Tibial nerve (tissue), 4 donors: ENCODE results near the gene UBALD1. TPM values are rescaled to one million over a fixed set of nuclear protein-coding genes. Genes with fewer than 3 reads are reported as not detected.

Experiments
- DNase-seq, 2 donors: peaks; one replicate each; pipeline ENCODE4 v3.0.0-alpha.2; 2019; ENCODE audit warnings: low spot score in 2 of 2
- H3K27ac ChIP-seq, 4 donors: fragments of 200-600 bp; sonication (generic) in 3 of 4; one replicate each; pipeline ENCODE4 v1.5.1; 2017 to 2019; ENCODE audit warnings: mild to moderate bottlenecking in 1 of 4
- H3K27me3 ChIP-seq, 2 donors: fragments of 200-600 bp; sonication (generic) in 1 of 2; one replicate each; pipeline versions ENCODE4 v1.5.1 to v1.6.0; 2017 to 2019
- H3K36me3 ChIP-seq, 3 donors: fragments of 200-600 bp; sonication (generic); one replicate each; pipeline ENCODE4 v1.5.1; 2018 to 2019
- H3K4me1 ChIP-seq, 4 donors: fragments of 200-600 bp; sonication (generic) in 3 of 4; one replicate each; pipeline ENCODE4 v1.5.1; 2017 to 2019
- H3K4me3 ChIP-seq, 4 donors: fragments of 200-600 bp; sonication (generic) in 3 of 4; one replicate each; pipeline ENCODE4 v1.5.1; 2017 to 2019; ENCODE audit warnings: mild to moderate bottlenecking in 1 of 4, moderate library complexity in 1 of 4
- H3K9me3 ChIP-seq, 4 donors: fragments of 200-600 bp; sonication (generic) in 3 of 4; one replicate each; pipeline ENCODE4 v1.5.1; 2017 to 2019
- CTCF ChIP-seq, 5 experiments: fragments of 200-600 bp in 3 of 5; fragments of 450-650 bp in 2 of 5; sonication (generic) in 3 of 5; IDR thresholded peaks; one replicate each; pipeline ENCODE4 v1.5.1; 2016 to 2019; ENCODE audit warnings: antibody characterized with exemption in 5 of 5, mild to moderate bottlenecking in 3 of 5, moderate library complexity in 2 of 5
- EP300 ChIP-seq, 2 donors: sonication (generic); formaldehyde crosslinking; IDR thresholded peaks; one replicate each; pipeline ENCODE4 v1.6.1; 2017; ENCODE audit warnings: antibody characterized with exemption in 2 of 2, mild to moderate bottlenecking in 1 of 2
- POLR2A ChIP-seq, 2 donors: fragments of 450-650 bp; IDR thresholded peaks; one replicate each; pipeline ENCODE4 v1.6.1; 2017; ENCODE audit warnings: antibody characterized with exemption in 2 of 2, mild to moderate bottlenecking in 2 of 2, moderate library complexity in 2 of 2
- WGBS, 2 donors: methylation state at CpG; one replicate each; pipeline ENCODE4 v1.1.5; 2018; 5-methylcytosine and 5-hydroxymethylcytosine counted together
- total RNA-seq, 4 donors: library from RNA; depleted of rRNA; stranded (reverse); fragments of >200 nt; gene quantifications; one replicate each; pipeline ENCODE4 v1.1.0, GENCODE V29; 2016

UBALD1 gene
- total RNA-seq, 4 donors from 2014 or later, result 6.5 to 22.8 (median 9.8) TPM

- WGBS, 2 donors, result 85 to 86% methylated on average over 13 of the region's 13 CpGs
- DNase-seq, result no peak
- Histone ChIP-seq H3K27ac (no peak overlapping the region), H3K4me3 (no peak overlapping the region), H3K36me3 (peaks cover 0 to 31% (median 0%) of the 10 kb centered on the region in 3 donors), H3K9me3 (peaks cover 0 to 10% (median 0%) of the 10 kb centered on the region in 4 donors), H3K4me1 (peaks cover 0 to 42% (median 11%) of the 10 kb centered on the region in 4 donors), H3K27me3 (no peaks in the 10 kb centered on the region)
- TF ChIP-seq POLR2A (IDR thresholded peaks at IDR 0.05) (no peak), CTCF (IDR thresholded peaks at IDR 0.05) (no peak), EP300 (IDR thresholded peaks at IDR 0.05) (no peak)
Observed at GRCh38 chr16:4636196-4636595, 21.5 kb upstream of the UBALD1 start.

GRCh38 chr16:4634768-4635167 is 20.1 kb upstream of the UBALD1 start:
- WGBS, 2 donors, result 63 to 68% methylated on average over 12 of the region's 12 CpGs
- H3K4me1 ChIP-seq, result peaks cover 0 to 28% (median 0%) of the 10 kb centered on the region in 4 donors
- no peak overlapping the region for H3K27ac ChIP-seq
- H3K36me3 ChIP-seq, result peaks cover 0 to 35% (median 0%) of the 10 kb centered on the region in 3 donors
- H3K4me3 ChIP-seq, result no peak overlapping the region
- no peak for DNase-seq
- H3K9me3 ChIP-seq, result peaks cover 0 to 16% (median 0%) of the 10 kb centered on the region in 4 donors
- no peaks in the 10 kb centered on the region for H3K27me3 ChIP-seq
- TF ChIP-seq POLR2A (IDR thresholded peaks at IDR 0.05) (no peak), EP300 (IDR thresholded peaks at IDR 0.05) (no peak), CTCF (IDR thresholded peaks at IDR 0.05) (no peak)

- H3K4me3 ChIP-seq, result no peak overlapping the region
- peaks cover 0 to 35% (median 0%) of the 10 kb centered on the region in 3 donors for H3K36me3 ChIP-seq
- no peak for DNase-seq
- TF ChIP-seq CTCF (IDR thresholded peaks at IDR 0.05), result no peak
- TF ChIP-seq EP300 (IDR thresholded peaks at IDR 0.05), result no peak
- TF ChIP-seq POLR2A (IDR thresholded peaks at IDR 0.05), result no peak
- H3K9me3 ChIP-seq, result peaks cover 0 to 16% (median 0%) of the 10 kb centered on the region in 4 donors
- no peaks in the 10 kb centered on the region for H3K27me3 ChIP-seq
- WGBS, 2 donors, result 86 to 90% methylated on average over 15 to 20 of the region's 20 CpGs
- H3K27ac ChIP-seq, result no peak overlapping the region
- peaks cover 0 to 28% (median 0%) of the 10 kb centered on the region in 4 donors for H3K4me1 ChIP-seq
Observed at GRCh38 chr16:4633910-4634635, 19.4 kb upstream of the UBALD1 start.

GRCh38 chr16:4631444-4631843 is 16.8 kb upstream of the UBALD1 start:
- 91 to 100% methylated on average over 1 of the region's 1 CpG for WGBS, 2 donors
- TF ChIP-seq EP300 (IDR thresholded peaks at IDR 0.05) (no peak), POLR2A (IDR thresholded peaks at IDR 0.05) (no peak), CTCF (IDR thresholded peaks at IDR 0.05) (no peak)
- no peak overlapping the region for H3K27ac ChIP-seq
- peaks cover 0 to 16% (median 0%) of the 10 kb centered on the region in 4 donors for H3K9me3 ChIP-seq
- peaks cover 0 to 37% (median 4%) of the 10 kb centered on the region in 4 donors for H3K4me1 ChIP-seq
- H3K27me3 ChIP-seq, result no peaks in the 10 kb centered on the region
- H3K36me3 ChIP-seq, result peaks cover 0 to 28% (median 0%) of the 10 kb centered on the region in 3 donors
- no peak overlapping the region for H3K4me3 ChIP-seq
- no peak for DNase-seq

GRCh38 chr16:4628283-4628682 is 13.6 kb upstream of the UBALD1 start:
- Histone ChIP-seq H3K36me3 (peaks cover 0 to 6% (median 0%) of the 10 kb centered on the region in 3 donors), H3K27me3 (no peaks in the 10 kb centered on the region), H3K4me1 (peaks cover 0 to 42% (median 19%) of the 10 kb centered on the region in 4 donors), H3K4me3 (no peak overlapping the region), H3K9me3 (peaks cover 0 to 16% (median 0%) of the 10 kb centered on the region in 4 donors), H3K27ac (no peak overlapping the region)
- 89 to 91% methylated on average over 9 of the region's 9 CpGs for WGBS, 2 donors
- TF ChIP-seq EP300 (IDR thresholded peaks at IDR 0.05) (no peak), CTCF (IDR thresholded peaks at IDR 0.05) (no peak), POLR2A (IDR thresholded peaks at IDR 0.05) (no peak)
- DNase-seq, result no peak
